IPS-NIHi7 (cell line): ENCODE results near the gene TCF3.

ENCODE experiments used
- DNase-seq: peaks from one replicate; pipeline ENCODE4 v3.0.0; 2012; ENCODE audit warnings: mixed read lengths; ENCODE audit errors: extremely low spot score

The TCF3 gene

GRCh38 chr19:1560286-1560882 is 92.0 kb downstream of the TCF3 start:
- no peak for DNase-seq
